Ecto neural progenitor cell (in vitro differentiated cells): ENCODE results near the gene METTL1.

Experiments
- DNase-seq: peaks from one replicate; pipeline ENCODE4 v3.0.0-alpha.2; 2018; ENCODE audit warnings: low spot score

The METTL1 gene

GRCh38 chr12:57737467-57738460 is 34.1 kb downstream of the METTL1 start:
- DNase-seq: peak; percentile 77

GRCh38 chr12:57736741-57737466 is 35.0 kb downstream of the METTL1 start:
- no peak for DNase-seq

- DNase-seq: peak; percentile 83
Measured at GRCh38 chr12:57735952-57736740, 35.8 kb downstream of the METTL1 start.

GRCh38 chr12:57735198-57735855 is 36.6 kb downstream of the METTL1 start:
- DNase-seq: no peak

- no peak for DNase-seq
Measured at GRCh38 chr12:57734591-57734990, 37.3 kb downstream of the METTL1 start.

GRCh38 chr12:57733928-57734327 is 38.0 kb downstream of the METTL1 start:
- DNase-seq: no peak

GRCh38 chr12:57732726-57733593 is 38.9 kb downstream of the METTL1 start:
- no peak for DNase-seq

- DNase-seq: no peak
Measured at GRCh38 chr12:57732270-57732669, 39.6 kb downstream of the METTL1 start.

GRCh38 chr12:57731411-57732080 is 40.4 kb downstream of the METTL1 start:
- no peak for DNase-seq

GRCh38 chr12:57730336-57731067 is 41.4 kb downstream of the METTL1 start:
- DNase-seq: peak; percentile 34

GRCh38 chr12:57729321-57729844 is 42.5 kb downstream of the METTL1 start:
- peak; percentile 36 for DNase-seq

GRCh38 chr12:57727758-57728395 is 44.0 kb downstream of the METTL1 start:
- DNase-seq: no peak

- no peak for DNase-seq
Measured at GRCh38 chr12:57726884-57727757, 44.8 kb downstream of the METTL1 start.

- peak; percentile 93 for DNase-seq
Measured at GRCh38 chr12:57726151-57726883, 45.6 kb downstream of the METTL1 start.

- DNase-seq: no peak
Measured at GRCh38 chr12:57725851-57726150, 46.1 kb downstream of the METTL1 start.

GRCh38 chr12:57724936-57725740 is 46.8 kb downstream of the METTL1 start:
- no peak for DNase-seq
